ENCODE data around the gene CHDH. TPM values are rescaled to one million over a fixed set of nuclear protein-coding genes. Genes with fewer than 3 reads are reported as not detected.
A peak's percentile ranks its signal among the peaks of the same experiment; 100 is the strongest.

The CHDH gene
- total and polyA plus RNA-seq, 2 experiments from 2014 or later = 31.1 to 62.6 TPM

DNA sequence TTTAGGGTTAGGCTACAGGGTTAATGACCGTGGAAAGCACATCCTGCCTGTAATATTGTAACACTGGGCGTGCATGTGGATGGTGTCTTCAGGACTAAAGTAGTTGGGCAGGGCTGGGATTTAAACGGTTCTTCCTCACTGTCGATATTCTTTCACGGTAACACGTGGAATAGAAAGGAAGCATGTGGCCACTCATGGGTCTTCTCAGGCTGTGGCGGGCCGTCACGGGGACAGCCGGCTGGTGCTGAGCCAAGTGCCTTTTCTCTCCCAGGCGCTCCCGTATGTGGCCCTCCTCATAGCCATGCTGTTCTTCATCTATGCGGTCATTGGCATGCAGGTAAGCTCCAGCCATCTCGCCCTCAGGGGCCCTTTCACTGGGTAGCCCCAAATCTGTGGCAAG, 73.7 kb downstream of the CHDH start:
- no peaks in the 10 kb centered on the region for H3K36me3 ChIP-seq (replicated peaks; ENCODE audit: insufficient read depth, low read depth)

GRCh38 chr3:53768478-53769459, 77.5 kb downstream of the CHDH start:
- H3K4me1 ChIP-seq (ENCODE audit: insufficient read depth) = peaks cover 9% of the 10 kb centered on the region
- no peaks in the 10 kb centered on the region for H3K79me2 ChIP-seq
- H3K27ac ChIP-seq = no peak overlapping the region
- no peaks in the 10 kb centered on the region for H3K36me3 ChIP-seq (replicated peaks; ENCODE audit: insufficient read depth, low read depth)
- H3K9me2 ChIP-seq (replicated peaks; ENCODE audit: insufficient read depth) = no peaks in the 10 kb centered on the region
- H3K4me3 ChIP-seq = no peak overlapping the region
- H3K27me3 ChIP-seq = no peaks in the 10 kb centered on the region
- no peaks in the 10 kb centered on the region for H3K9me3 ChIP-seq (ENCODE audit: low read depth)
- H2AFZ ChIP-seq = no peak overlapping the region
- no peak for DNase-seq (ENCODE audit: low spot score)
- TF ChIP-seq EZH2phosphoT487 (IDR thresholded peaks at IDR 0.05; ENCODE audit: low read depth, severe bottlenecking, unreplicated experiment) (no peak), EZH2 (IDR thresholded peaks at IDR 0.05; ENCODE audit: borderline replicate concordance) (no peak)
- TF ChIP-seq, protein P1, sequence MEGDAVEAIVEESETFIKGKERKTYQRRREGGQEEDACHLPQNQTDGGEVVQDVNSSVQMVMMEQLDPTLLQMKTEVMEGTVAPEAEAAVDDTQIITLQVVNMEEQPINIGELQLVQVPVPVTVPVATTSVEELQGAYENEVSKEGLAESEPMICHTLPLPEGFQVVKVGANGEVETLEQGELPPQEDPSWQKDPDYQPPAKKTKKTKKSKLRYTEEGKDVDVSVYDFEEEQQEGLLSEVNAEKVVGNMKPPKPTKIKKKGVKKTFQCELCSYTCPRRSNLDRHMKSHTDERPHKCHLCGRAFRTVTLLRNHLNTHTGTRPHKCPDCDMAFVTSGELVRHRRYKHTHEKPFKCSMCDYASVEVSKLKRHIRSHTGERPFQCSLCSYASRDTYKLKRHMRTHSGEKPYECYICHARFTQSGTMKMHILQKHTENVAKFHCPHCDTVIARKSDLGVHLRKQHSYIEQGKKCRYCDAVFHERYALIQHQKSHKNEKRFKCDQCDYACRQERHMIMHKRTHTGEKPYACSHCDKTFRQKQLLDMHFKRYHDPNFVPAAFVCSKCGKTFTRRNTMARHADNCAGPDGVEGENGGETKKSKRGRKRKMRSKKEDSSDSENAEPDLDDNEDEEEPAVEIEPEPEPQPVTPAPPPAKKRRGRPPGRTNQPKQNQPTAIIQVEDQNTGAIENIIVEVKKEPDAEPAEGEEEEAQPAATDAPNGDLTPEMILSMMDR (IDR thresholded peaks at IDR 0.05; ENCODE audit: poor library complexity) = no peak
- H3K4me2 ChIP-seq = no peak overlapping the region
- no peaks in the 10 kb centered on the region for H4K20me1 ChIP-seq (ENCODE audit: insufficient read depth, poor library complexity, severe bottlenecking)
- WGBS (ENCODE audit: low lambda C conversion rate, missing lambda C conversion rate) = 71% methylated on average over 12 of the region's 12 CpGs

More for the DNA sequence above, 73.7 kb downstream of the CHDH start:
- H3K27ac ChIP-seq = peak overlapping the region; percentile 66
- 85% methylated on average over 14 of the region's 14 CpGs for WGBS (ENCODE audit: low lambda C conversion rate, missing lambda C conversion rate)
- H3K27me3 ChIP-seq = no peaks in the 10 kb centered on the region
- TF ChIP-seq EZH2phosphoT487 (IDR thresholded peaks at IDR 0.05; ENCODE audit: low read depth, severe bottlenecking, unreplicated experiment) (no peak), EZH2 (IDR thresholded peaks at IDR 0.05; ENCODE audit: borderline replicate concordance) (no peak)
- TF ChIP-seq, protein P1 (IDR thresholded peaks at IDR 0.05; ENCODE audit: poor library complexity) = no peak
- peaks cover 23% of the 10 kb centered on the region for H3K4me1 ChIP-seq (ENCODE audit: insufficient read depth)
- no peaks in the 10 kb centered on the region for H4K20me1 ChIP-seq (ENCODE audit: insufficient read depth, poor library complexity, severe bottlenecking)
- H2AFZ ChIP-seq = no peak overlapping the region
- H3K79me2 ChIP-seq = no peaks in the 10 kb centered on the region
- DNase-seq (ENCODE audit: low spot score) = no peak
- no peak overlapping the region for H3K4me3 ChIP-seq
- no peak overlapping the region for H3K4me2 ChIP-seq
- no peaks in the 10 kb centered on the region for H3K9me2 ChIP-seq (replicated peaks; ENCODE audit: insufficient read depth)
- no peaks in the 10 kb centered on the region for H3K9me3 ChIP-seq (ENCODE audit: low read depth)

- H3K9me3 ChIP-seq (ENCODE audit: low read depth) = no peaks in the 10 kb centered on the region
- H4K20me1 ChIP-seq (ENCODE audit: insufficient read depth, poor library complexity, severe bottlenecking) = no peaks in the 10 kb centered on the region
- TF ChIP-seq EZH2 (IDR thresholded peaks at IDR 0.05; ENCODE audit: borderline replicate concordance) (no peak), EZH2phosphoT487 (IDR thresholded peaks at IDR 0.05; ENCODE audit: low read depth, severe bottlenecking, unreplicated experiment) (no peak)
- TF ChIP-seq, protein P1 (IDR thresholded peaks at IDR 0.05; ENCODE audit: poor library complexity) = no peak
- no peaks in the 10 kb centered on the region for H3K9me2 ChIP-seq (replicated peaks; ENCODE audit: insufficient read depth)
- 93% methylated on average over 7 of the region's 7 CpGs for WGBS (ENCODE audit: low lambda C conversion rate, missing lambda C conversion rate)
- no peak overlapping the region for H3K27ac ChIP-seq
- H2AFZ ChIP-seq = no peak overlapping the region
- DNase-seq (ENCODE audit: low spot score) = no peak
- no peaks in the 10 kb centered on the region for H3K4me1 ChIP-seq (ENCODE audit: insufficient read depth)
- H3K4me3 ChIP-seq = no peak overlapping the region
- H3K27me3 ChIP-seq = no peaks in the 10 kb centered on the region
- no peaks in the 10 kb centered on the region for H3K79me2 ChIP-seq
- no peaks in the 10 kb centered on the region for H3K36me3 ChIP-seq (replicated peaks; ENCODE audit: insufficient read depth, low read depth)
- H3K4me2 ChIP-seq = no peak overlapping the region
Observed at GRCh38 chr3:53766706-53767105, 79.5 kb downstream of the CHDH start.

Measured in hepatocyte (in vitro differentiated cells).